Measurements from ENCODE around the gene SAP30BP.

The SAP30BP gene

DNA sequence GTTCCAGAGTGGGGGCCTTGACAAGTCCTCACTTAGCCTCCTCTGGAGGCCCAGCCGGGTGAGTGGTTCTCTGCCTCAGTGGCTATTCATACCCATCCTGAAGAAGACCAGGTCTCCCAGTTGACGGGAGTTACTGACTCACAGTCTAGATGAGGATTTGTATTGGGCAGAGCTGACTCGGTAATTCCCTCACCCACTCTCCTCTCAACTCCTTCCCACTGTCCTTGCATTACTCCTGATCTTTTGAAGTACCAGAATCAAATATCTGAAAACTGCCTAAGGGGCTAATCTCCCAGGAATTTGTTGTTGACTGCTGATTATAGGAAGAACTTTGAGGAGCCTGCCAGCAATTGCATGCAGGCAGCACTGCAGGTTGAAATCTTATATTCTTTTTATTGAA, 14.2 kb downstream of the SAP30BP start:
- H3K4me1 ChIP-seq: peaks cover 10% of the 10 kb centered on the region
- H3K27me3 ChIP-seq: no peaks in the 10 kb centered on the region

DNA sequence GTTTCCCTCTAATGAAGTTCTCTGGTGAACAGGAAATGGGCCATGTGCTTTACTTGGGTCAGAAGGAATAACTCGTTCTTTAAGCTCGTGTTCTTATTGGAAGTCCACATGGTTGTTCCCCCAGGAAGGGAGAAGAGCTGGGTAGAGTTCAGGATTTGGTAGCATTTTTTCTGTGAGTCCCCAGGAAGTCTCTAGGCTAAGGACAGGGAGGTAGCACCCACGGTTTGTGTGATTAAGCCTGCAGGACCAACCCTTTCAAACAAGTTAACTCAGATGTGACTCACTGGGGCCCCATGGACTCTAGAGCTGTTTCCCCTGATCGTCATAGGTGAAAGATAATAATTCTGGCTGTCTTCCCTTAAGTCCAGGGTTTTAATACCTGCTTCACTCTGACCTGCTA, 16.4 kb downstream of the SAP30BP start:
- H3K9me3 ChIP-seq: no peaks in the 10 kb centered on the region
- TF ChIP-seq, protein P1, sequence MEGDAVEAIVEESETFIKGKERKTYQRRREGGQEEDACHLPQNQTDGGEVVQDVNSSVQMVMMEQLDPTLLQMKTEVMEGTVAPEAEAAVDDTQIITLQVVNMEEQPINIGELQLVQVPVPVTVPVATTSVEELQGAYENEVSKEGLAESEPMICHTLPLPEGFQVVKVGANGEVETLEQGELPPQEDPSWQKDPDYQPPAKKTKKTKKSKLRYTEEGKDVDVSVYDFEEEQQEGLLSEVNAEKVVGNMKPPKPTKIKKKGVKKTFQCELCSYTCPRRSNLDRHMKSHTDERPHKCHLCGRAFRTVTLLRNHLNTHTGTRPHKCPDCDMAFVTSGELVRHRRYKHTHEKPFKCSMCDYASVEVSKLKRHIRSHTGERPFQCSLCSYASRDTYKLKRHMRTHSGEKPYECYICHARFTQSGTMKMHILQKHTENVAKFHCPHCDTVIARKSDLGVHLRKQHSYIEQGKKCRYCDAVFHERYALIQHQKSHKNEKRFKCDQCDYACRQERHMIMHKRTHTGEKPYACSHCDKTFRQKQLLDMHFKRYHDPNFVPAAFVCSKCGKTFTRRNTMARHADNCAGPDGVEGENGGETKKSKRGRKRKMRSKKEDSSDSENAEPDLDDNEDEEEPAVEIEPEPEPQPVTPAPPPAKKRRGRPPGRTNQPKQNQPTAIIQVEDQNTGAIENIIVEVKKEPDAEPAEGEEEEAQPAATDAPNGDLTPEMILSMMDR (IDR thresholded peaks at IDR 0.05; ENCODE audit: low read depth, low read length): no peak
- H3K4me1 ChIP-seq: peaks cover 10% of the 10 kb centered on the region
- no peaks in the 10 kb centered on the region for H3K27me3 ChIP-seq
- no peak for DNase-seq
- peaks cover 21% of the 10 kb centered on the region for H3K36me3 ChIP-seq
- no peak overlapping the region for H3K4me3 ChIP-seq (ENCODE audit: low read depth, low read length)

More for the DNA sequence above, 14.2 kb downstream of the SAP30BP start:
- Histone ChIP-seq H3K9me3 (no peaks in the 10 kb centered on the region), H3K4me3 (ENCODE audit: low read depth, low read length) (no peak overlapping the region), H3K36me3 (peaks cover 26% of the 10 kb centered on the region)
- TF ChIP-seq, protein P1 (IDR thresholded peaks at IDR 0.05; ENCODE audit: low read depth, low read length): no peak
- DNase-seq: no peak

DNA sequence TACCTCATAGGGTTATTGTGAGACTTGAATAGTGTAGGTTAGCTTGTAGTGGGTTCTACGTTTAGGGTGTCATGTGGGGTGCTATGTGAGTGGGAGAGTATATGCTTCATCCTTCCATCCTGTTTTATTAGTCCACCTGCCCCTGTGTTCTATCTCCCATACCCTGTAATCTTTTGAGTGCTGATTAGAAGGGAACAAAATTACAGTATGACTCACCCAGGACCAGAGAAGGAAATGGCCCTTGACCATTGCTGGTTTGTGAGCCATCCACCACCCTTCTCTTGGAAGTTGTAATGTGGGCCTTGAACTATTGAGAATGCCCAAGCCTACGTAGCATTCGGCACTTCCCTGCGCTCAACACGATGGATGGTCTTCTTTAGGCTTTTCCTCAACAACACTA, 17.1 kb downstream of the SAP30BP start:
- no peaks in the 10 kb centered on the region for H3K9me3 ChIP-seq
- DNase-seq: no peak
- H3K4me3 ChIP-seq (ENCODE audit: low read depth, low read length): no peak overlapping the region
- H3K27me3 ChIP-seq: no peaks in the 10 kb centered on the region
- peaks cover 18% of the 10 kb centered on the region for H3K36me3 ChIP-seq
- TF ChIP-seq, protein P1 (IDR thresholded peaks at IDR 0.05; ENCODE audit: low read depth, low read length): no peak
- H3K4me1 ChIP-seq: peaks cover 10% of the 10 kb centered on the region

- Histone ChIP-seq H3K9me3 (no peaks in the 10 kb centered on the region), H3K27me3 (no peaks in the 10 kb centered on the region), H3K4me1 (peaks cover 10% of the 10 kb centered on the region), H3K36me3 (peaks cover 11% of the 10 kb centered on the region), H3K4me3 (ENCODE audit: low read depth, low read length) (no peak overlapping the region)
- no peak for DNase-seq
- TF ChIP-seq, protein P1 (IDR thresholded peaks at IDR 0.05; ENCODE audit: low read depth, low read length): no peak
Observed at GRCh38 chr17:75684924-75685323, 17.8 kb downstream of the SAP30BP start.

DNA sequence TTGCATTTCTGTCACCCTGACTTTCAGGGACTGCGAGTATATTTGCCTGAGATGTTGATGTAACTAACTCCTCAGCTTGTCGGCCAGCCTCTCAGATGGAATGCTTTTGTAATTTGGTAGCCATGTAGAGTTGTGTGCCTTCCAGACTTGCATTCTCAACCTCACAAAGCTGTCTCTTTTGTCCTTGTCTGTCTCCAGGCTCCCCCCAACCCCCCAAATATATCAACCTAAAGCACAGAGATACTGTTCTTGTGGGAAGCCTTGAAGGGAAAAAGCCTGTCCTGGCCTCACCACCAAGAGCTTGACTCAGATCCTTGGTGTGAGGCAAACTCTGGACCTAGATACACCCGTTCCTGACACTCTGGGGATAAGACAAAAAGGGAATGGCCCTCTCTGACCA, 18.4 kb downstream of the SAP30BP start:
- Histone ChIP-seq H3K27me3 (no peaks in the 10 kb centered on the region), H3K36me3 (peaks cover 10% of the 10 kb centered on the region), H3K4me3 (ENCODE audit: low read depth, low read length) (no peak overlapping the region), H3K4me1 (peaks cover 10% of the 10 kb centered on the region), H3K9me3 (no peaks in the 10 kb centered on the region)
- DNase-seq: no peak
- TF ChIP-seq, protein P1 (IDR thresholded peaks at IDR 0.05; ENCODE audit: low read depth, low read length): no peak

GRCh38 chr17:75688209-75688825, 21.2 kb downstream of the SAP30BP start:
- Histone ChIP-seq H3K4me3 (ENCODE audit: low read depth, low read length) (no peak overlapping the region), H3K27me3 (no peaks in the 10 kb centered on the region), H3K9me3 (no peaks in the 10 kb centered on the region), H3K36me3 (peaks cover 10% of the 10 kb centered on the region), H3K4me1 (peaks cover 11% of the 10 kb centered on the region)
- TF ChIP-seq, protein P1 (IDR thresholded peaks at IDR 0.05; ENCODE audit: low read depth, low read length): no peak
- DNase-seq: no peak

Data from BE2C (cell line).